ENCODE data around the gene IDH2. TPM values are rescaled to one million over a fixed set of nuclear protein-coding genes. Genes with fewer than 3 reads are reported as not detected.

The IDH2 gene
- total and polyA plus RNA-seq, 10 of the 15 experiments (the other 5 are each of a cell fraction or from before 2014, with no cell fraction given) = 2.3 to 358 (median 242) TPM

DNA sequence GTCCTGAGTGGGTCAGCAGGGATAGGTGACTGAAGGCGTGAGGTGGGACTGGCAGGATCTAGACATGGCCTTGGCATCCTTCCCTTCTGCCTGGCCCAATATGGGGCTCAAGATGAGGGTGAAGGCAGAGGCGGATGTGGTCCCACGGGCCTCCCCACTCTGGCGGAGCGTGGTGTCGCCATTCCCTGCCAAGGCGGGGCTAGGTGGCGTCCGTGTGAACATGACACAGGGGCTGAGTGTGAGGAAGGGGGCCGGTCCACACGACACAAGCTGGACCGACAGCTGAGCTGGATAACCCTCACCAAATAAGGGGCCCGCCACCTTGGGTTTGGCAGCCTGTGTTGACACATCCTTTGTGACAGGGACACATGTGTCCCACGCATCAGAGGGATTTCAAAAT lies 58.1 kb downstream of the IDH2 start (continued):
- TF ChIP-seq, protein P1, sequence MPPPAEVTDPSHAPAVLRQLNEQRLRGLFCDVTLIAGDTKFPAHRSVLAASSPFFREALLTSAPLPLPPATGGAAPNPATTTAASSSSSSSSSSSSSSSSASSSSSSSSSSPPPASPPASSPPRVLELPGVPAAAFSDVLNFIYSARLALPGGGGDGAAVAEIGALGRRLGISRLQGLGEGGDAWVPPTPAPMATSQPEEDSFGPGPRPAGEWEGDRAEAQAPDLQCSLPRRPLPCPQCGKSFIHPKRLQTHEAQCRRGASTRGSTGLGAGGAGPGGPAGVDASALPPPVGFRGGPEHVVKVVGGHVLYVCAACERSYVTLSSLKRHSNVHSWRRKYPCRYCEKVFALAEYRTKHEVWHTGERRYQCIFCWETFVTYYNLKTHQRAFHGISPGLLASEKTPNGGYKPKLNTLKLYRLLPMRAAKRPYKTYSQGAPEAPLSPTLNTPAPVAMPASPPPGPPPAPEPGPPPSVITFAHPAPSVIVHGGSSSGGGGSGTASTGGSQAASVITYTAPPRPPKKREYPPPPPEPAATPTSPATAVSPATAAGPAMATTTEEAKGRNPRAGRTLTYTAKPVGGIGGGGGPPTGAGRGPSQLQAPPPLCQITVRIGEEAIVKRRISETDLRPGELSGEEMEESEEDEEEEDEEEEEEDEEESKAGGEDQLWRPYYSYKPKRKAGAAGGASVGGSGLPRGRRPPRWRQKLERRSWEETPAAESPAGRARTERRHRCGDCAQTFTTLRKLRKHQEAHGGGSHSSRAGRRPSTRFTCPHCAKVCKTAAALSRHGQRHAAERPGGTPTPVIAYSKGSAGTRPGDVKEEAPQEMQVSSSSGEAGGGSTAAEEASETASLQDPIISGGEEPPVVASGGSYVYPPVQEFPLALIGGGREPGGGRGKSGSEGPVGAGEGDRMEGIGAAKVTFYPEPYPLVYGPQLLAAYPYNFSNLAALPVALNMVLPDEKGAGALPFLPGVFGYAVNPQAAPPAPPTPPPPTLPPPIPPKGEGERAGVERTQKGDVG (CRISPR knock-in tag; IDR thresholded peaks at IDR 0.05) = no peak
- TF ChIP-seq CBX5 (IDR thresholded peaks at IDR 0.05; ENCODE audit: low read depth) (no peak), ZBED1 (IDR thresholded peaks at IDR 0.05; ENCODE audit: borderline replicate concordance) (no peak), NFXL1 (IDR thresholded peaks at IDR 0.05; ENCODE audit: borderline replicate concordance) (no peak)

DNA sequence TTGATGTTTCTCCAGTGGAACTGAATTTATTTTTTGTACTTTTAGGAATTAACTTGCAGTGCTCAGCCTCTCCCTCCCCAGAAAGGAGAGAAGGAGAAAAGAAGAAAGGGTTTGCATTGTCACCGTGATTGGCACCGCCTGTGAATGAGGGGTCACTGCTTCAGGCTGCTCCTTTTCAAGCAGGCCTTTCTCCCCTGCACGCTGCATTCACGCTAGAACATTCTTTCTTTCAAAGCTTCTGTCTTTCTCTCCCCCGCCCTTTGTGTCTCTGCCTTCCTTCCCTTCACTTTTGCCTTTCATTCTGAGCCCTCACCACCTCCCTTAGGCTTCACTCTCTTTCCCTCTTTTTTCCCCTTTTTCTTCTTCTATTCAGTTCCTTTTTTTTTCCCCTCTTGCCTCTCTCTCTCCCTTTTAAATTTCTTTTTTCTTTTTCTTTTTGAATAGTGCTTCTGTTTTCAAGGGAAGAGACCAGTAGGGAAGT lies 58.7 kb downstream of the IDH2 start:
- CTCF ChIA-PET = no interaction called here
- Histone ChIP-seq H3K27ac (ENCODE audit: control insufficient read depth, insufficient read depth) (no peak overlapping the region), H3K27me3 (replicated peaks in 1 of 2; ENCODE audit: control insufficient read depth in 2 of 2, insufficient read depth in 2 of 2, low read length in 1 of 2) (no peaks in the 10 kb centered on the region), H3K4me1 (ENCODE audit: control insufficient read depth, insufficient read depth, low read length) (peaks cover 28% of the 10 kb centered on the region), H2AFZ (ENCODE audit: control insufficient read depth, low read depth, low read length) (no peak overlapping the region), H3K79me2 (ENCODE audit: control insufficient read depth, insufficient read depth, low read length) (peaks cover 44% of the 10 kb centered on the region), H3K9me3 (replicated peaks; ENCODE audit: control insufficient read depth, insufficient read depth, low read length) (no peaks in the 10 kb centered on the region), H3K4me2 (ENCODE audit: control insufficient read depth, insufficient read depth) (no peak overlapping the region), H3K9ac (ENCODE audit: control insufficient read depth, insufficient read depth, low read length) (no peak overlapping the region), H4K20me1 (ENCODE audit: control insufficient read depth, insufficient read depth) (no peaks in the 10 kb centered on the region), H3K36me3 (ENCODE audit: control insufficient read depth in 2 of 2, insufficient read depth in 2 of 2, low read length in 1 of 2) (peaks cover 3 to 6% of the 10 kb centered on the region in 2 experiments; a peak in 3 of 4 replicates), H3K4me3 (no peak overlapping the region)
- ATAC-seq (no peak), DNase-seq (ENCODE audit: low read depth, low spot score) (no peak), FAIRE-seq (no peak)
- in situ Hi-C loops (cut with MboI) (no loop called here), intact Hi-C loops (cut with micrococcal nuclease; ENCODE audit: unreplicated experiment) (no loop called here)
- RAD21 ChIA-PET (ENCODE audit: unreplicated experiment) = no interaction called here
- SMC1A ChIA-PET (ENCODE audit: uncharacterized antibody, unreplicated experiment) = no interaction called here
- BruUV-seq (replicated peaks) = no TSS peak
- WGBS (ENCODE audit: insufficient coverage, insufficient replicate concordance, low lambda C conversion rate, missing lambda C conversion rate) = 92% methylated on average over 5 of the region's 5 CpGs
- TF ChIP-seq TCF12 (IDR thresholded peaks at IDR 0.05; ENCODE audit: low read depth, low read length) (no peak), RB1 (IDR thresholded peaks at IDR 0.05; ENCODE audit: borderline replicate concordance) (no peak), ZNF384 (IDR thresholded peaks at IDR 0.05; ENCODE audit: borderline replicate concordance, low read depth, low read length) (no peak), PAX5 (IDR thresholded peaks at IDR 0.05; ENCODE audit: borderline replicate concordance, low read depth, low read length) (no peak), SPI1 (IDR thresholded peaks at IDR 0.05; ENCODE audit: borderline replicate concordance, insufficient read depth, low read depth, low read length) (no peak), IKZF1 (conservative IDR thresholded peaks at IDR 0.05) (no peak), MEF2B (IDR thresholded peaks at IDR 0.05; ENCODE audit: partially characterized antibody, poor library complexity, severe bottlenecking) (no peak), MLLT1 (IDR thresholded peaks at IDR 0.05) (no peak), FOXK2 (IDR thresholded peaks at IDR 0.05) (no peak), ETV6 (conservative IDR thresholded peaks at IDR 0.05 in 1 of 2, IDR thresholded peaks at IDR 0.05 in 1 of 2; ENCODE audit: borderline replicate concordance in 1 of 2, low read depth in 1 of 2) (no peak), SRF (IDR thresholded peaks at IDR 0.05; ENCODE audit: low read depth in 2 of 2, low read length in 2 of 2) (no peak), ATF7 (IDR thresholded peaks at IDR 0.05; ENCODE audit: low read depth) (no peak), CHD1 (IDR thresholded peaks at IDR 0.05; ENCODE audit: low read depth, low read length) (no peak)
- POLR2A ChIA-PET = no interaction called here

Data from GM12878 (cell line).